HepG2 (cell line): ENCODE measurements around the gene MRPL14. TPM values are rescaled to one million over a fixed set of nuclear protein-coding genes. Genes with fewer than 3 reads are reported as not detected.

Experiments
- CREB1 ChIP-seq, 2 experiments: fragments of 450-650 bp in 1 of 2; IDR thresholded peaks; 2 replicates each; pipeline ENCODE4 v1.6.1; 2016 to 2017; ENCODE audit warnings: control low read depth in 1 of 2, mild to moderate bottlenecking in 1 of 2, missing compliant biosample characterization in 1 of 2, missing genetic modification characterization in 1 of 2
- FOXA3 ChIP-seq: IDR thresholded peaks from 2 replicates; pipeline ENCODE4 v1.6.1; 2016; ENCODE audit warnings: missing genetic modification reagents, missing compliant biosample characterization
- GABPB1 ChIP-seq: IDR thresholded peaks from 2 replicates; pipeline ENCODE4 v1.6.1; 2016; ENCODE audit warnings: mild to moderate bottlenecking, missing genetic modification reagents, moderate library complexity, missing compliant biosample characterization
- HNRNPH1 ChIP-seq: fragments of 200-400 bp; formaldehyde crosslinking; optimal IDR thresholded peaks from 2 replicates; pipeline ENCODE3; 2017; ENCODE audit warnings: mild to moderate bottlenecking, low read depth, low read length
- IKZF4 ChIP-seq: sonication (generic); formaldehyde crosslinking; IDR thresholded peaks from 2 replicates; pipeline ENCODE4 v1.5.1; 2020; ENCODE audit warnings: borderline replicate concordance, mild to moderate bottlenecking, low read depth, missing genetic modification reagents; ENCODE audit errors: not compliant biosample characterization
- MAFF ChIP-seq: IDR thresholded peaks from 2 replicates; pipeline ENCODE4 v1.6.1; 2011; ENCODE audit warnings: low read depth, low read length, improper control_type of control experiment
- MLLT10 ChIP-seq: sonication (generic); formaldehyde crosslinking; IDR thresholded peaks from 2 replicates; pipeline ENCODE4 v1.4.0; 2020; ENCODE audit warnings: missing genetic modification reagents
- NRL ChIP-seq: sonication (generic); formaldehyde crosslinking; IDR thresholded peaks from 2 replicates; pipeline ENCODE4 v1.5.0; 2020; ENCODE audit warnings: missing genetic modification reagents, mild to moderate bottlenecking, moderate library complexity, borderline replicate concordance
- TOE1 ChIP-seq: sonication (generic); formaldehyde crosslinking; IDR thresholded peaks from 2 replicates; pipeline ENCODE4 v1.4.0; 2020; ENCODE audit warnings: mild to moderate bottlenecking, missing genetic modification reagents
- YY1 ChIP-seq: IDR thresholded peaks from 2 replicates; pipeline ENCODE4 v1.6.1; 2011; ENCODE audit warnings: low read length, low read depth, moderate library complexity, mild to moderate bottlenecking; ENCODE audit not compliant: insufficient read depth, insufficient replicate concordance
- ZEB1 ChIP-seq: IDR thresholded peaks from 2 replicates; pipeline ENCODE4 v1.6.1; 2012; ENCODE audit warnings: mild to moderate bottlenecking, low read depth, inconsistent platforms; ENCODE audit not compliant: insufficient replicate concordance
- ZNF550 ChIP-seq: sonication (generic); formaldehyde crosslinking; IDR thresholded peaks from 2 replicates; pipeline ENCODE4 v1.4.0; 2020; ENCODE audit warnings: mild to moderate bottlenecking, missing genetic modification reagents, borderline replicate concordance
- ZSCAN22 ChIP-seq: sonication (generic); formaldehyde crosslinking; IDR thresholded peaks from 2 replicates; pipeline ENCODE4 v1.4.0; 2020; ENCODE audit warnings: mild to moderate bottlenecking, missing genetic modification reagents
- polyA plus RNA-seq, 8 experiments: library from polyadenylated mRNA; depleted of rRNA in 3 of 8; stranded (reverse) in 7 of 8; unstranded in 1 of 8; fragments of >200 nt; fragmentation: Illumina TruSeq in 4 of 8; extraction: Trizol in 4 of 8; gene quantifications; 2 replicates each; pipeline versions ENCODE4 v1.2.1 to v1.2.3, GENCODE V29; 2011 to 2016; ENCODE audit warnings: low read depth in 4 of 8, missing spikeins in 1 of 8, mixed read lengths in 1 of 8; ENCODE audit not compliant: insufficient read depth in 1 of 8
- total RNA-seq, 5 experiments: library from RNA; depleted of rRNA; stranded (reverse); fragments of >200 nt; fragmentation: Illumina TruSeq; extraction: Trizol; gene quantifications; 2 replicates each; pipeline ENCODE4 v1.2.3, GENCODE V29; 2016; ENCODE audit warnings: low read depth in 1 of 5
- TF ChIP-seq, protein P1 (sequence below): sonication (generic); formaldehyde crosslinking; IDR thresholded peaks from 2 replicates; pipeline ENCODE4 v1.5.0; 2020; ENCODE audit warnings: missing genetic modification reagents, mild to moderate bottlenecking, borderline replicate concordance
- TF ChIP-seq, protein P2 (sequence below): sonication (generic); formaldehyde crosslinking; IDR thresholded peaks from 2 replicates; pipeline ENCODE4 v1.4.0; 2020; ENCODE audit warnings: missing genetic modification reagents, borderline replicate concordance
- TF ChIP-seq, protein P3 (sequence below): sonication (generic); formaldehyde crosslinking; IDR thresholded peaks from 2 replicates; pipeline ENCODE4 v1.8.0; 2022; ENCODE audit warnings: low read depth, missing genetic modification reagents
- TF ChIP-seq, protein P4 (sequence below): sonication (generic); formaldehyde crosslinking; IDR thresholded peaks from 2 replicates; pipeline ENCODE4 v1.5.0; 2020; ENCODE audit warnings: mild to moderate bottlenecking, missing genetic modification reagents, borderline replicate concordance

MRPL14 gene
- total and polyA plus RNA-seq, 2 of the 13 experiments (the other 11 are each of a cell fraction or from before 2014, with no cell fraction given): 157 to 178 TPM

DNA sequence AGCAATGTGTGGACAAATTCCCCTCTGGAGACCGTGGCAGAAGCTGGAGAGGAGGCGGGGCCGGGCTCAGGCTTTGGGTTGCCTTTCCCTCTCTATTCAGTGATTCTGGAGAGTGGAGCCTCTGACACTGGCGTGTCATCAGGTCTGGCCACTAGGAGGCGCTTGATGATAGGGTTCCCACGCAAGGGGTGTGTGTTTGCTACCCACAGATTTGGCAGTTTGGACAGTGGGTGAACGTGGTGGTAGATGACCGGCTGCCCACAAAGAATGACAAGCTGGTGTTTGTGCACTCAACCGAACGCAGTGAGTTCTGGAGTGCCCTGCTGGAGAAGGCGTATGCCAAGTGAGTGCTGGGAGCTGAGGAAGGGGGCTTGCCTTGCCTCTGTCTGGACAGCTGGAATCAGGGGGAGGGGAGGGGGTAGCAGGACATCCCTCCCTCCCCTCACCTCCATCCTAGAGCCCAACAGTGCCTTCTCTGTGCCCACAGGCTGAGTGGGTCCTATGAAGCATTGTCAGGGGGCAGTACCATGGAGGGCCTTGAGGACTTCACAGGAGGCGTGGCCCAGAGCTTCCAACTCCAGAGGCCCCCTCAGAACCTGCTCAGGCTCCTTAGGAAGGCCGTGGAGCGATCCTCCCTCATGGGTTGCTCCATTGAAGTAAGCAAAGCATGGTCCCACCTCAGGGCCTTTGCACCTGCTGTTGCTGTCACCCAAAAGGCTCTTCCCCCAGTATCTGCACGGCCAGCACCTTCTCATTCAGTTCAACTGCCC, 45.7 kb upstream of the MRPL14 start (continued):
- TF ChIP-seq FOXA3: no peak
- TF ChIP-seq GABPB1 (CRISPR knock-in tag): no peak
- no peak for TF ChIP-seq MLLT10
- peak; percentile 36; the same call in 1 of the 2 replicates for TF ChIP-seq CREB1 (IDR thresholded peaks at IDR 0.05)
- TF ChIP-seq CREB1 (CRISPR knock-in tag; IDR thresholded peaks at IDR 0.05): no peak
- TF ChIP-seq IKZF4 (CRISPR knock-in tag): no peak
- no peak for TF ChIP-seq ZNF550 (CRISPR knock-in tag)
- TF ChIP-seq HNRNPH1: no peak
- TF ChIP-seq MAFF: no peak
- TF ChIP-seq, protein P1, sequence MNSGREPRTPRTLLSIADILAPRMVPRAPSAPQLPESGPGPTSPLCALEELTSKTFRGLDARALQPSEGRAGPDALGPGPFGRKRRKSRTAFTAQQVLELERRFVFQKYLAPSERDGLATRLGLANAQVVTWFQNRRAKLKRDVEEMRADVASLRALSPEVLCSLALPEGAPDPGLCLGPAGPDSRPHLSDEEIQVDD (CRISPR knock-in tag): no peak
- peak; percentile 23 for TF ChIP-seq YY1
- TF ChIP-seq, protein P2, sequence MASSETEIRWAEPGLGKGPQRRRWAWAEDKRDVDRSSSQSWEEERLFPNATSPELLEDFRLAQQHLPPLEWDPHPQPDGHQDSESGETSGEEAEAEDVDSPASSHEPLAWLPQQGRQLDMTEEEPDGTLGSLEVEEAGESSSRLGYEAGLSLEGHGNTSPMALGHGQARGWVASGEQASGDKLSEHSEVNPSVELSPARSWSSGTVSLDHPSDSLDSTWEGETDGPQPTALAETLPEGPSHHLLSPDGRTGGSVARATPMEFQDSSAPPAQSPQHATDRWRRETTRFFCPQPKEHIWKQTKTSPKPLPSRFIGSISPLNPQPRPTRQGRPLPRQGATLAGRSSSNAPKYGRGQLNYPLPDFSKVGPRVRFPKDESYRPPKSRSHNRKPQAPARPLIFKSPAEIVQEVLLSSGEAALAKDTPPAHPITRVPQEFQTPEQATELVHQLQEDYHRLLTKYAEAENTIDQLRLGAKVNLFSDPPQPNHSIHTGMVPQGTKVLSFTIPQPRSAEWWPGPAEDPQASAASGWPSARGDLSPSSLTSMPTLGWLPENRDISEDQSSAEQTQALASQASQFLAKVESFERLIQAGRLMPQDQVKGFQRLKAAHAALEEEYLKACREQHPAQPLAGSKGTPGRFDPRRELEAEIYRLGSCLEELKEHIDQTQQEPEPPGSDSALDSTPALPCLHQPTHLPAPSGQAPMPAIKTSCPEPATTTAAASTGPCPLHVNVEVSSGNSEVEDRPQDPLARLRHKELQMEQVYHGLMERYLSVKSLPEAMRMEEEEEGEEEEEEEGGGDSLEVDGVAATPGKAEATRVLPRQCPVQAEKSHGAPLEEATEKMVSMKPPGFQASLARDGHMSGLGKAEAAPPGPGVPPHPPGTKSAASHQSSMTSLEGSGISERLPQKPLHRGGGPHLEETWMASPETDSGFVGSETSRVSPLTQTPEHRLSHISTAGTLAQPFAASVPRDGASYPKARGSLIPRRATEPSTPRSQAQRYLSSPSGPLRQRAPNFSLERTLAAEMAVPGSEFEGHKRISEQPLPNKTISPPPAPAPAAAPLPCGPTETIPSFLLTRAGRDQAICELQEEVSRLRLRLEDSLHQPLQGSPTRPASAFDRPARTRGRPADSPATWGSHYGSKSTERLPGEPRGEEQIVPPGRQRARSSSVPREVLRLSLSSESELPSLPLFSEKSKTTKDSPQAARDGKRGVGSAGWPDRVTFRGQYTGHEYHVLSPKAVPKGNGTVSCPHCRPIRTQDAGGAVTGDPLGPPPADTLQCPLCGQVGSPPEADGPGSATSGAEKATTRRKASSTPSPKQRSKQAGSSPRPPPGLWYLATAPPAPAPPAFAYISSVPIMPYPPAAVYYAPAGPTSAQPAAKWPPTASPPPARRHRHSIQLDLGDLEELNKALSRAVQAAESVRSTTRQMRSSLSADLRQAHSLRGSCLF (CRISPR knock-in tag): no peak
- TF ChIP-seq, protein P3, sequence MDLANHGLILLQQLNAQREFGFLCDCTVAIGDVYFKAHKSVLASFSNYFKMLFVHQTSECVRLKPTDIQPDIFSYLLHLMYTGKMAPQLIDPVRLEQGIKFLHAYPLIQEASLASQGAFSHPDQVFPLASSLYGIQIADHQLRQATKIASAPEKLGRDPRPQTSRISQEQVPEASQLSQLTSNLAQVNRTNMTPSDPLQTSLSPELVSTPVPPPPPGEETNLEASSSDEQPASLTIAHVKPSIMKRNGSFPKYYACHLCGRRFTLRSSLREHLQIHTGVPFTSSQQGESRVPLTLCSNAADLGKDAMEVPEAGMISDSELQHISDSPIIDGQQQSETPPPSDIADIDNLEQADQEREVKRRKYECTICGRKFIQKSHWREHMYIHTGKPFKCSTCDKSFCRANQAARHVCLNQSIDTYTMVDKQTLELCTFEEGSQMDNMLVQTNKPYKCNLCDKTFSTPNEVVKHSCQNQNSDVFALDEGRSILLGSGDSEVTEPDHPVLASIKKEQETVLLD: no peak
- TF ChIP-seq, protein P4, sequence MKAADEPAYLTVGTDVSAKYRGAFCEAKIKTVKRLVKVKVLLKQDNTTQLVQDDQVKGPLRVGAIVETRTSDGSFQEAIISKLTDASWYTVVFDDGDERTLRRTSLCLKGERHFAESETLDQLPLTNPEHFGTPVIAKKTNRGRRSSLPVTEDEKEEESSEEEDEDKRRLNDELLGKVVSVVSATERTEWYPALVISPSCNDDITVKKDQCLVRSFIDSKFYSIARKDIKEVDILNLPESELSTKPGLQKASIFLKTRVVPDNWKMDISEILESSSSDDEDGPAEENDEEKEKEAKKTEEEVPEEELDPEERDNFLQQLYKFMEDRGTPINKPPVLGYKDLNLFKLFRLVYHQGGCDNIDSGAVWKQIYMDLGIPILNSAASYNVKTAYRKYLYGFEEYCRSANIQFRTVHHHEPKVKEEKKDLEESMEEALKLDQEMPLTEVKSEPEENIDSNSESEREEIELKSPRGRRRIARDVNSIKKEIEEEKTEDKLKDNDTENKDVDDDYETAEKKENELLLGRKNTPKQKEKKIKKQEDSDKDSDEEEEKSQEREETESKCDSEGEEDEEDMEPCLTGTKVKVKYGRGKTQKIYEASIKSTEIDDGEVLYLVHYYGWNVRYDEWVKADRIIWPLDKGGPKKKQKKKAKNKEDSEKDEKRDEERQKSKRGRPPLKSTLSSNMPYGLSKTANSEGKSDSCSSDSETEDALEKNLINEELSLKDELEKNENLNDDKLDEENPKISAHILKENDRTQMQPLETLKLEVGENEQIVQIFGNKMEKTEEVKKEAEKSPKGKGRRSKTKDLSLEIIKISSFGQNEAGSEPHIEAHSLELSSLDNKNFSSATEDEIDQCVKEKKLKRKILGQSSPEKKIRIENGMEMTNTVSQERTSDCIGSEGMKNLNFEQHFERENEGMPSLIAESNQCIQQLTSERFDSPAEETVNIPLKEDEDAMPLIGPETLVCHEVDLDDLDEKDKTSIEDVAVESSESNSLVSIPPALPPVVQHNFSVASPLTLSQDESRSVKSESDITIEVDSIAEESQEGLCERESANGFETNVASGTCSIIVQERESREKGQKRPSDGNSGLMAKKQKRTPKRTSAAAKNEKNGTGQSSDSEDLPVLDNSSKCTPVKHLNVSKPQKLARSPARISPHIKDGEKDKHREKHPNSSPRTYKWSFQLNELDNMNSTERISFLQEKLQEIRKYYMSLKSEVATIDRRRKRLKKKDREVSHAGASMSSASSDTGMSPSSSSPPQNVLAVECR: no peak
- no peak for TF ChIP-seq ZEB1
- no peak for TF ChIP-seq NRL (CRISPR knock-in tag)
- no peak for TF ChIP-seq TOE1 (CRISPR knock-in tag)
- TF ChIP-seq ZSCAN22 (CRISPR knock-in tag): no peak
